OCI-LY3 (cell line): ENCODE data around the gene PCSK4.

Experiments
- CTCF ChIP-seq: fragments of 200-600, 300-600 bp; sonication (generic); IDR thresholded peaks from 2 replicates; pipeline ENCODE4 v1.5.1; 2014; ENCODE audit warnings: antibody characterized with exemption, low read length, low read depth
- EZH2phosphoT487 ChIP-seq: fragments of 200-600 bp; shearing (Covaris generic); IDR thresholded peaks from 2 replicates; pipeline ENCODE4 v1.6.1; 2018; ENCODE audit warnings: antibody characterized with exemption, mixed run types, low read depth

- TF ChIP-seq EZH2phosphoT487 (no peak), CTCF (no peak)
These were observed 24.7 kb downstream of the PCSK4 start for GRCh38 chr19:1465191-1466016.
